Keratinocyte (primary cell): ENCODE results near the gene HOOK2. TPM values are rescaled to one million over a fixed set of nuclear protein-coding genes. Genes with fewer than 3 reads are reported as not detected.

Source experiments
- DNase-seq: peaks from one replicate; pipeline ENCODE4 v3.0.0-alpha.2; 2011; ENCODE audit warnings: low read depth, missing footprints, low spot score
- FAIRE-seq: peaks from 2 replicates; lab custom pipeline; 2011; peaks lifted over from hg19 to GRCh38; lab: Jason Lieb, UNC
- H2AFZ ChIP-seq: 2 replicates; pipeline ENCODE4 v1.6.0; 2012; ENCODE audit warnings: low read length, control low read depth, inconsistent platforms; ENCODE audit not compliant: control insufficient read depth
- H3K27ac ChIP-seq: 2 replicates; pipeline ENCODE4 v1.5.1; 2011; ENCODE audit warnings: low read length; ENCODE audit not compliant: control insufficient read depth, insufficient read depth
- H3K27me3 ChIP-seq: 3 replicates; pipeline ENCODE4 v1.6.0; 2011; ENCODE audit warnings: low read length; ENCODE audit not compliant: control insufficient read depth, insufficient read depth; ENCODE audit errors: extremely low read depth
- H3K36me3 ChIP-seq, 2 experiments: 2 replicates in 1 of 2; 3 replicates in 1 of 2; pipeline ENCODE4 v1.5.1; 2011; ENCODE audit warnings: low read length in 2 of 2, mild to moderate bottlenecking in 1 of 2; ENCODE audit not compliant: control insufficient read depth in 2 of 2, insufficient read depth in 2 of 2; ENCODE audit errors: extremely low read depth in 1 of 2
- H3K4me1 ChIP-seq: 3 replicates; pipeline ENCODE4 v1.5.1; 2011; ENCODE audit warnings: low read length; ENCODE audit not compliant: control insufficient read depth, insufficient read depth; ENCODE audit errors: extremely low read depth
- H3K4me2 ChIP-seq: 3 replicates; pipeline ENCODE4 v1.6.0; 2011; ENCODE audit warnings: low read depth, low read length; ENCODE audit not compliant: control insufficient read depth, insufficient read depth; ENCODE audit errors: extremely low read depth
- H3K4me3 ChIP-seq, 3 experiments: fragments of 200-600 bp in 1 of 3; sonication (generic) in 1 of 3; 2 replicates in 2 of 3; 3 replicates in 1 of 3; pipeline ENCODE4 v1.5.1; 2011 to 2016; ENCODE audit warnings: low read length in 3 of 3, mild to moderate bottlenecking in 3 of 3, control low read depth in 2 of 3, inconsistent platforms in 1 of 3, low read depth in 1 of 3, mixed read lengths in 1 of 3, mixed run types in 1 of 3, moderate library complexity in 1 of 3; ENCODE audit not compliant: control insufficient read depth in 2 of 3, insufficient read depth in 2 of 3; ENCODE audit errors: extremely low read depth in 1 of 3
- H3K79me2 ChIP-seq: 2 replicates; pipeline ENCODE4 v1.6.0; 2012; ENCODE audit warnings: low read length; ENCODE audit not compliant: control insufficient read depth, insufficient read depth
- H3K9ac ChIP-seq: 3 replicates; pipeline ENCODE4 v1.6.0; 2011; ENCODE audit warnings: low read length; ENCODE audit not compliant: control insufficient read depth, insufficient read depth; ENCODE audit errors: extremely low read depth
- H3K9me1 ChIP-seq: 3 replicates; pipeline ENCODE4 v1.6.0; 2011; ENCODE audit warnings: low read length; ENCODE audit not compliant: control insufficient read depth, insufficient read depth; ENCODE audit errors: extremely low read depth
- H3K9me3 ChIP-seq: 2 replicates; pipeline ENCODE4 v1.5.1; 2012; ENCODE audit warnings: low read depth, low read length; ENCODE audit not compliant: control insufficient read depth
- H4K20me1 ChIP-seq: 3 replicates; pipeline ENCODE4 v1.6.0; 2011; ENCODE audit warnings: low read length; ENCODE audit not compliant: control insufficient read depth, insufficient read depth; ENCODE audit errors: extremely low read depth
- EZH2 ChIP-seq: IDR thresholded peaks from one replicate; pipeline ENCODE4 v1.6.1; 2012; ENCODE audit warnings: inconsistent platforms, mild to moderate bottlenecking, low read length, moderate library complexity
- dilution Hi-C: fragments of 300-500 bp; cut with MboI; formaldehyde crosslinking; loops from one replicate; pipeline ENCODE4 v1.7.0; 2020; ENCODE audit warnings: low sequenced_read_pairs; ENCODE audit not compliant: extremely low pct_ligation_motif_present
- polyA plus RNA-seq, 5 experiments: library from polyadenylated mRNA; depleted of rRNA in 3 of 5; stranded (reverse) in 3 of 5; stranded (forward) in 1 of 5; unstranded in 1 of 5; fragments of >200 nt; gene quantifications; 1 replicate in 1 of 5; 2 replicates in 3 of 5; 3 replicates in 1 of 5; pipeline versions ENCODE4 v1.2.1 to v1.2.3, GENCODE V29; 2011 to 2012; ENCODE audit warnings: missing spikeins in 2 of 5, low read depth in 1 of 5, low replicate concordance in 1 of 5
- TF ChIP-seq, protein P1 (sequence below), 3 experiments: IDR thresholded peaks in 1 of 3; conservative IDR thresholded peaks in 1 of 3; optimal IDR thresholded peaks in 1 of 3; 2 replicates in 2 of 3; 3 replicates in 1 of 3; pipeline versions ENCODE3 to v1.5.1; 2011; ENCODE audit warnings: low read length in 3 of 3, mild to moderate bottlenecking in 3 of 3, moderate library complexity in 2 of 3, control low read depth in 1 of 3, inconsistent platforms in 1 of 3; ENCODE audit not compliant: insufficient read depth in 2 of 3; ENCODE audit errors: extremely low read depth in 1 of 3

Gene HOOK2
- polyA plus RNA-seq, 1 donor (not counting 4 experiments of a cell fraction or from before 2014, with no cell fraction given), result 21.9 TPM

- peaks cover 73% of the 10 kb centered on the region for H3K4me1 ChIP-seq
- TF ChIP-seq EZH2, result no peak
- TF ChIP-seq, protein P1, sequence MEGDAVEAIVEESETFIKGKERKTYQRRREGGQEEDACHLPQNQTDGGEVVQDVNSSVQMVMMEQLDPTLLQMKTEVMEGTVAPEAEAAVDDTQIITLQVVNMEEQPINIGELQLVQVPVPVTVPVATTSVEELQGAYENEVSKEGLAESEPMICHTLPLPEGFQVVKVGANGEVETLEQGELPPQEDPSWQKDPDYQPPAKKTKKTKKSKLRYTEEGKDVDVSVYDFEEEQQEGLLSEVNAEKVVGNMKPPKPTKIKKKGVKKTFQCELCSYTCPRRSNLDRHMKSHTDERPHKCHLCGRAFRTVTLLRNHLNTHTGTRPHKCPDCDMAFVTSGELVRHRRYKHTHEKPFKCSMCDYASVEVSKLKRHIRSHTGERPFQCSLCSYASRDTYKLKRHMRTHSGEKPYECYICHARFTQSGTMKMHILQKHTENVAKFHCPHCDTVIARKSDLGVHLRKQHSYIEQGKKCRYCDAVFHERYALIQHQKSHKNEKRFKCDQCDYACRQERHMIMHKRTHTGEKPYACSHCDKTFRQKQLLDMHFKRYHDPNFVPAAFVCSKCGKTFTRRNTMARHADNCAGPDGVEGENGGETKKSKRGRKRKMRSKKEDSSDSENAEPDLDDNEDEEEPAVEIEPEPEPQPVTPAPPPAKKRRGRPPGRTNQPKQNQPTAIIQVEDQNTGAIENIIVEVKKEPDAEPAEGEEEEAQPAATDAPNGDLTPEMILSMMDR (optimal IDR thresholded peaks at IDR 0.05 in 1 of 3, IDR thresholded peaks at IDR 0.05 in 1 of 3, conservative IDR thresholded peaks at IDR 0.05 in 1 of 3; ENCODE audit: extremely low read depth in 1 of 3, insufficient read depth in 2 of 3, low read length in 3 of 3), result no peak
- peak overlapping the region; percentile 81 for H3K27ac ChIP-seq
- no peaks in the 10 kb centered on the region for H3K9me1 ChIP-seq
- dilution Hi-C loops, result no loop called here
- H3K36me3 ChIP-seq, result no peaks in the 10 kb centered on the region
- H3K79me2 ChIP-seq, result peaks cover 6% of the 10 kb centered on the region
- H3K9ac ChIP-seq, result no peak overlapping the region
- no peaks in the 10 kb centered on the region for H3K9me3 ChIP-seq
- H4K20me1 ChIP-seq, result peaks cover 3% of the 10 kb centered on the region
- no peak for DNase-seq
- H2AFZ ChIP-seq, result no peak overlapping the region
- H3K27me3 ChIP-seq, result no peaks in the 10 kb centered on the region
- no peak overlapping the region for H3K4me3 ChIP-seq
- no peak for FAIRE-seq
- peak overlapping the region; percentile 46 for H3K4me2 ChIP-seq
Measured at GRCh38 chr19:12786952-12787351, 11.6 kb upstream of the HOOK2 start.

- H4K20me1 ChIP-seq, result no peaks in the 10 kb centered on the region
- no peaks in the 10 kb centered on the region for H3K9me1 ChIP-seq
- H3K4me2 ChIP-seq, result peak overlapping the region; percentile 46
- H3K4me1 ChIP-seq, result peaks cover 77% of the 10 kb centered on the region
- H3K9me3 ChIP-seq, result no peaks in the 10 kb centered on the region
- TF ChIP-seq, protein P1 (optimal IDR thresholded peaks at IDR 0.05 in 1 of 3, IDR thresholded peaks at IDR 0.05 in 1 of 3, conservative IDR thresholded peaks at IDR 0.05 in 1 of 3; ENCODE audit: extremely low read depth in 1 of 3, insufficient read depth in 2 of 3, low read length in 3 of 3), result no peak
- TF ChIP-seq EZH2, result no peak
- H3K4me3 ChIP-seq, result peak overlapping the region in 1 of 3 experiments; percentile 33
- peak overlapping the region; percentile 11 for H2AFZ ChIP-seq
- peak overlapping the region; percentile 63 for H3K9ac ChIP-seq
- peak overlapping the region; percentile 81 for H3K27ac ChIP-seq
- DNase-seq, result no peak
- H3K79me2 ChIP-seq, result no peaks in the 10 kb centered on the region
- FAIRE-seq, result no peak
- H3K36me3 ChIP-seq, result no peaks in the 10 kb centered on the region
- H3K27me3 ChIP-seq, result no peaks in the 10 kb centered on the region
- dilution Hi-C loops, result no loop called here
Measured at GRCh38 chr19:12786141-12786870, 11.0 kb upstream of the HOOK2 start.
